ENCODE results near the gene CMTM7.
"Not testable (repeated sequence)": the region's sequence is repeated elsewhere in the genome, so short reads cannot be mapped to it uniquely, and the experiment has no call there.

CMTM7 gene

GRCh38 chr3:32383136-32383711 is 8.4 kb upstream of the CMTM7 start:
- DNase-seq: peak; percentile 73

GRCh38 chr3:32384938-32385337 is 6.7 kb upstream of the CMTM7 start:
- DNase-seq: peak; percentile 65

DNA sequence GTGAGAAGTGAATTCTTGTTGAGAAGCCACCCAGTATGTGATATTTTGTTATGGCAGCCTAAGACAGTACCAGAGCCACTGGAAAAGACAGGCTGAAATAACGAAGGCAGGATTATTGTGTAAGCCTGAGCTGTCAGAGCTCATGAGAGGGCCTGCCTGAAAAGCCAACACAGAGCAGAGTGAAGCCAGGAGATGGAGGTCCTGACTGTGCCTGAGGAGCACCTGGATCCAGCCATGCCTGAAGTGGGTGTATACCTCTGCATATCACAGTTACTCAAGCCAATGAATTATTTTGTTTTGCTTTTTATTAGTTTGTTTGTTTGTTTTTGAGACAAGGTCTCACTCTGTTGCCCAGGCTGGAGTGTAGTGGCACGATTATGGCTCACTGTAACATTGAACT is 4.1 kb upstream of the CMTM7 start:
- no peak for DNase-seq

GRCh38 chr3:32389577-32389976 is 2.1 kb upstream of the CMTM7 start:
- not testable (repeated sequence) for DNase-seq

DNA sequence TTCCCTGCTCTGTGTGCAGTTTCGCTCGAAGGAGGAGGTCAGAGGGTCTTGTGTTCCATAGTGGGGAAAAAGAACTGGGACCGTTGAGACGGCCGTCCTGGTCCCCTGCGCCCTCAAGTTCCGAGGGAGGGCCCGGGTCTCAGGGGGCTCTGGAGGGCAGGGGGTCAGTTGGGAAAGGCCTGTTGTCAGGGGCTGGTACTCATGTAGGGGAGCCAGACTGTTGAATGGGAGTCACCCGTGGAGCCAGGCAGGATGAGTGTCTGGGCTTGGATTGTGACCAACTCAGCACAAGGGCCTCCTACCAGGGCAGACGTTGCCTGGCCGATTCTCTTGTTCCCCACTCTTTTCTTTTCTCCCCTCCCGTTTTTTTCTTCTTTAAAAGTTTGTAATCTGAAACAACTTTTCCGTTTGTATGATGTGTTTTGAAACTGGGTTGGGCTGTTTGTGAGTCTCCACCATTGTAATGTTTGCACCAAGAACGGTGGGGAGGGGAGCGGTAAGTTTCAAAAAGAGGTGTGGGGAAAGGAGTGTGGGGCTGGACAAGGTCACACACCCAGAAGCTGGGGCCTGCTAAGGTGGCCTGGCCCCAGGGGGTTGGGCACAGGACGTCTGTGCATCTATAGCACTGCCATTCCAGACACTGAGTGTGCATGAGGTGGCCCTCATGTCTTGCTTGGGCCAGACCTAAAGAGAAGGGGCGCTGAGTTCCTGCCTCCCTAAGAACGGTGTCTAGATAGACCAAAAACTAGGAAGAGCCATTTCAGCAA is 1.1 kb downstream of the CMTM7 start:
- DNase-seq: no peak

GRCh38 chr3:32395496-32395895 is 3.8 kb downstream of the CMTM7 start:
- no peak for DNase-seq

- DNase-seq: no peak
Measured at GRCh38 chr3:32397941-32398340, 6.3 kb downstream of the CMTM7 start.

- no peak for DNase-seq
Measured at GRCh38 chr3:32398531-32398930, 6.9 kb downstream of the CMTM7 start.

DNA sequence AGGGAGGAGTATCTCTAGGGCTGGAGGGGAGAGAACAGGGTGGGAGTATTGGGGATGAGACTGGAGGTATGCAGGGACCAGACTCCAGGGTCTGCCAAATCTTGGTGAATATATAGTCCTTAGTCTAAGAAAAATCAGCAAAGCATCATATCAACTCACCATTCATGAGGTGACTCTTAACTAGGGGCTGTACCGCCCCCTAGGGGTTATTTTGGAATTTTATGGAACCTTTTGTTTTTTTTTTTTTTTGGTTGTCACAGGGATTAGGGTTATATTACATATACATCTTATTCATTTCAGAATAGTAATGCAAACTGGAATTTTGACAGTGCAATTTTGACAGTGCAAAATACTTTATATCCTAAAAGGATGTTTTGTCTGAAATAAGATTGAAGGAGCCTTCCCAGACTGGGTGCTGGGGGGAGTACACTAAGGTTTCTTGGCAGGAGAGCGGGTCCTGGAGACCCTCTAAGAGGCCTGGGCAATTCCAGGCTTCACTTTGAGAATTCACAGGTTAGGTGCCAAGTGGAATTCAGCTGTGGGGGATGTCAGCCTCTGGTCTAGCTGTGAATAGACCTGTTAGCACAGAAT is 7.5 kb downstream of the CMTM7 start:
- peak; percentile 6 for DNase-seq

GRCh38 chr3:32401126-32401525 is 9.5 kb downstream of the CMTM7 start:
- DNase-seq: no peak

DNA sequence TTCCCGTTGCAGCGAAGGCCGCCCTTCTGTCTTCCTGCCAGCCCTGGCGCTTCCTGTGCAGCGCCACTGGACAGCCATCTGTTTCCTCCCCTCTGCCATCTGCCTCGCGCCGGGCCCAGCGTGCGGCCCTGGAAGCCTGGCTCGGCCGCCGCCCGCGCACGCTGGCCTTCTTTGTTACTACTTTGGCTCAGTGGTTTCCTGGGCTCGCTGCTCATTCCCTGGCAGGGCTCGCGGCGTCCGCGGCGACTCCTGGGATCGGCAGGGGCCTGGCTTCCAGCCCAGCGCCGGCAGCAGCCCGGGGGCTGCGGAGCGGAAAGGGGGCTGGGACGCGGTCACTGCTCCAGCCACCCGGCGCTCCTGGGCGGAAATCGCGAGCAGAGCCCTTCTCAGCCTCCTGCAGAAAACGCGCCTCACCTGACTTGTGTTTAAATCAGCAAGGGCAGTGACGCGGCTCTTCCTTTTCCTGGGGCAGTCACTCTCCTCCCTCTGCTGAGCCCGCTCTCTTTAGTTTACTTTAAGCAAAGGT is 10.0 kb downstream of the CMTM7 start:
- DNase-seq: peak; percentile 59

DNA sequence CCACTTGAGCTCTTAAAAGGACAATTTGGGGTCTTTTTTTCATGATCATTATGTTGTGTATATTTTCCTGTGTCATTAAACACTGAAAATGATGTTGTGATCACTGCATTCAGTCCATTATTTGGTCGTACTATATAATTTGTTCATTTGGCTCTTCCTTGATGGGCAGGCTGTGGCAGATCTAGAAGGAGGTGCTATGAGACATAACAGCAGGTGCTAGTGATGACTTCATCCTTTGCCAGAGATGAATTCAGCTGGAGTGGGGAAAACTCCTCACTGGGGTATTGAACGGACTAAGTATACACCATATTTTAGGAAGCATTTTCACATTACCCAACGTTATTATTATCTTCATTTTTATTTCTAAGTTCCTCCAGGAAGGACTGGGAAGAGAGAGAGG is 12.0 kb downstream of the CMTM7 start:
- peak; percentile 72 for DNase-seq

- DNase-seq: no peak
Measured at GRCh38 chr3:32404714-32405113, 13.1 kb downstream of the CMTM7 start.

DNA sequence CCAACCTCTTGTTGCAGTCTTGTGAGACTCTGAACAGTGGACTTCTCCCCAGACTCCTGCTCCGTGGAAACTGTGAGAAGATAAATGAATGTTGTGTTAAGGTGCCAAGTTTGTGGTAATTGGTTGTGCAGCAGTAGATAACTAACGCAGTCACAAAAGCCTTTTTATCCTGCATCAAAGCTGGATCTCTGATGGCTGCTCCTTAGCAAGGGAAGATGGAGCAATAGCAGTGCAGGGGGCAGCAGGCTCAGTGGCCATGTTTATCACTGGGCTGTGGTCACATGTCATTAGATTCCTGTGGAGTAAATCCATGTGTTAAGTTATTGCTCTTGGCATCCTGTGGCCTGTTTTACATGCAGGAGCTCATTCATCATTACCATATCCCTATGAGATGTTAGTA is 13.5 kb downstream of the CMTM7 start:
- DNase-seq: no peak

- no peak for DNase-seq
Measured at GRCh38 chr3:32405711-32406323, 14.2 kb downstream of the CMTM7 start.

GRCh38 chr3:32406486-32407408 is 15.1 kb downstream of the CMTM7 start:
- peak; percentile 43 for DNase-seq

DNA sequence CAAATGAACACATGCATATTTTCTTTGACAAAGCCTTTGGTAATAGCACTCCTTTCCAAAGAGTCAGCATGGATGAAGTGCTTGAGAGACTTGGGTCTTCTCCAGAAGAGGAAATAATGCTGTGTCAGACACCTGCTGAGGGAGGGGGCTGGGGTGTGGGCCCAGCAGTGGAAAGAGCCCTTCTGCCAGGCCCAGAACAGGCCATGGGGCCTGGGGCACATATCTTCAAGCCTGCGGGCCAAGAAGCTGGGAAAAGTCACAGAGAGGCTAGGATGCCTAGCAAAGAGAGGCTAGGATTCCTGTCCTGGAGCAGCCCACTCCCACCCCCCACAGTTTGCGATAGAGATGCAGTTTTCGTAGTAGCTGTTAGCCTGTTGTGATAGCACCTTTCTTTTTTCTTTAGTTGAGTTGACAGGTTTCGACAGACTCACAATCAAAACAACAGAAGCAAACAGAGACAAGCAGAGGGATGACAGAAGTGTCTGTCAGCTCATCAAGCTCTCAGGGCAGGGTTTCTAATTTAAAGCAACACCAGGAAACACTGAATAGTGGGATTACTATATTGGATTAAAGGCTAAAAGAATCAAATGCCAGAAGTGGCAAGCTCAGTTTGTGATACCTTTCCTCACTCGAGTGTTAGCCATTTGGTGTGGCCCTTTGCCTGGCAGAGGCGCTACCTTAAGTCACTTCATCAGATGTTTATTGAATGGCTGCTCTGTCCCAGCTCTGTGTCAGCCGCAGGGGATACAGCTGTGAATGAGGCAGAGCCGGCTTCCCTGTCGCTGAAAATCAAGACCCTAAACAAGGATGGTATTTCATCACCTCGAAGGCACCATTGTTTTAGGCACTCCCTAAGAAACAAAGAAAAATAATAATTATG is 19.0 kb downstream of the CMTM7 start:
- no peak for DNase-seq

DNA sequence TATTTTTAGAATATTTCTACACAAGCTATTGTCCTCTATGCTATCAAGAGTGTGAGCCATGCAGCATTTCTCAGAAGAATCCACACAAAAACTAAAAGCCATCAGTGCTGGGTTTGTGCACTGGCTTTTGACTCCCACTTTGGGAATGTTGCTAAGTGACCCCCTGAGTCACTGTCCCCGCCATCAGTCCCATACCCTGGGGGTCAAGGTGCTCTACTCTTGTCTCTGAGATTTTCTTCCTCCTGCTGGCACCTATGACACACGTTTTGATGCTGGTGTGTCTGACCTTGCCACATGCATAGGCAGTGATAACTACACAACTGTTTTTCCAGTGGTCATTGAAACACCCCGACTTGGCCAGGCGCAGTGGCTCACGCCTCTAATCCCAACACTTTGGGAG is 19.8 kb downstream of the CMTM7 start:
- DNase-seq: no peak

- DNase-seq: peak; percentile 14
Measured at GRCh38 chr3:32412887-32413286, 21.2 kb downstream of the CMTM7 start.

DNA sequence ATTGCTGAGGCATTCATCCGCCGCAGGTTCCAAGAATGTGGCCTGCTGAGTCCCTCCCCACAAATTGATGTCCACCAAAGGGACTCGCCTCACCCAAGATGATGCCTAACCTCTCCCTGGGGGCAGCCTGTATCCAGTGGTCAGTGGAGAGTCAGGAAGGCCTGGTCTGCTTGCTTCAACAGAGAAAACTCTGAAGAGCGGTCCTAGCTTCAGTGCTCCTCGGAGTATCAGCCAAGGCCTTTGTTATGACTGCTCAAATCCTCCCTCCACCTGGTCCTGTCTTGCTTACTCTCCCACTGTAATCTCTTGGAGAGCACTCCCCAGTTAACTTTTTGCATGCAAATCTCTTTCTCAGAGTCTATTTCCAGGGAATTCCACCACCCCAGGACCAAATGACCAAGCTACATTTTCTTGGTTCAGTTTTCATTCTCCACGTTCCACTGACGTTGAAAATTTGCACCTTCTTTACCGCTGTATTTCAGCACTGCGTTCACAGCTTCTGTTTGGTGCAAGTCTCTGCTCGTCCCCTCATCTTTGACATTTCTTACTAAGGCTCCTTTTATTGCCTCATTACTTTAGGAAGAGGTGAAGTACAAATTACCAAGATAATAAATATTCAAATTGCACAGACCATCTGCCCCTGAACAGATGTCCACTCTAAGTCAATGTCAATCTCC is 22.3 kb downstream of the CMTM7 start:
- no peak for DNase-seq
